Thyroid gland (tissue), 4 donors: ENCODE data around the gene ZNF699.

ENCODE experiments used
- POLR2A ChIP-seq, 2 donors: fragments of 450-650 bp; IDR thresholded peaks; one replicate each; pipeline ENCODE4 v1.6.1; 2017; ENCODE audit warnings: antibody characterized with exemption in 2 of 2, mild to moderate bottlenecking in 2 of 2, moderate library complexity in 1 of 2
- TF ChIP-seq, protein P1 (sequence below), 6 experiments: fragments of 200-600 bp in 3 of 6; fragments of 450-650 bp in 3 of 6; sonication (generic) in 3 of 6; IDR thresholded peaks; one replicate each; pipeline ENCODE4 v1.5.1; 2016 to 2019; ENCODE audit warnings: antibody characterized with exemption in 6 of 6, mild to moderate bottlenecking in 2 of 6, inconsistent platforms in 1 of 6, moderate library complexity in 1 of 6

DNA sequence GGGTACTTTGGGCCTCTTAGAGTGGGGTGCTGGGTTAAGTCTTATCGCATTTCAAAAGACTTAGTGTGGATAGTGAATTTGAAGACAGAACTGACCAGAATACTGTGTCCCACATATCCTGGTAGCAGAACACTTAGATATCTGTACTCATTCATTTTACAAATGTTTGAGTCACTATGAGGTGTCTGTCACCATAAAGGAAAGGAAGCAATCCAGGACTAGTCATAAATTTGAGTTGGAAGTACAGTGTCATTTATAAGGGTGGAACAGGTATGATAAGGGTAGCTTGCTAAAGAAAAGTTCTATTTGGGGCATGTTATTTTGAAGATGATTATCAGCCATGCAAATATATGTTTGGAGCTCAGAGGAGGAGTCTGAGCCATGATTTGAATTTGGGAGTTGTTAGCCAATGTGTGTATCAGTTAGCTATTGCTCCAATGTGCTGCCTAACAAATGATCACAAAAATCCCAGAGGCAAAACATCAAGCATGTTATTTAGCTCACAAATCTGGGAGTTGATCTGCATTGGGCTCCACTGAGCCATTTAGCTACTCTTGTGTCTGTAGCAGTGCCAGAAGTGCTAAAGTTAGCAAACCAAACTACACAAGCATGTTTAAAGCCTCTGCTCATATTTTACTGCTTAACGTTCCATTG is 20.3 kb downstream of the ZNF699 start:
- no peak for TF ChIP-seq POLR2A (IDR thresholded peaks at IDR 0.05)
- TF ChIP-seq, protein P1, sequence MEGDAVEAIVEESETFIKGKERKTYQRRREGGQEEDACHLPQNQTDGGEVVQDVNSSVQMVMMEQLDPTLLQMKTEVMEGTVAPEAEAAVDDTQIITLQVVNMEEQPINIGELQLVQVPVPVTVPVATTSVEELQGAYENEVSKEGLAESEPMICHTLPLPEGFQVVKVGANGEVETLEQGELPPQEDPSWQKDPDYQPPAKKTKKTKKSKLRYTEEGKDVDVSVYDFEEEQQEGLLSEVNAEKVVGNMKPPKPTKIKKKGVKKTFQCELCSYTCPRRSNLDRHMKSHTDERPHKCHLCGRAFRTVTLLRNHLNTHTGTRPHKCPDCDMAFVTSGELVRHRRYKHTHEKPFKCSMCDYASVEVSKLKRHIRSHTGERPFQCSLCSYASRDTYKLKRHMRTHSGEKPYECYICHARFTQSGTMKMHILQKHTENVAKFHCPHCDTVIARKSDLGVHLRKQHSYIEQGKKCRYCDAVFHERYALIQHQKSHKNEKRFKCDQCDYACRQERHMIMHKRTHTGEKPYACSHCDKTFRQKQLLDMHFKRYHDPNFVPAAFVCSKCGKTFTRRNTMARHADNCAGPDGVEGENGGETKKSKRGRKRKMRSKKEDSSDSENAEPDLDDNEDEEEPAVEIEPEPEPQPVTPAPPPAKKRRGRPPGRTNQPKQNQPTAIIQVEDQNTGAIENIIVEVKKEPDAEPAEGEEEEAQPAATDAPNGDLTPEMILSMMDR (IDR thresholded peaks at IDR 0.05), result no peak
